ENCODE data around the gene ADK.
"Not testable (repeated sequence)": the region's sequence is repeated elsewhere in the genome, so short reads cannot be mapped to it uniquely, and the experiment has no call there.

Gene ADK

GRCh38 chr10:74498664-74499063, 347.6 kb downstream of the ADK start:
- DNase-seq: not testable (repeated sequence)

DNA sequence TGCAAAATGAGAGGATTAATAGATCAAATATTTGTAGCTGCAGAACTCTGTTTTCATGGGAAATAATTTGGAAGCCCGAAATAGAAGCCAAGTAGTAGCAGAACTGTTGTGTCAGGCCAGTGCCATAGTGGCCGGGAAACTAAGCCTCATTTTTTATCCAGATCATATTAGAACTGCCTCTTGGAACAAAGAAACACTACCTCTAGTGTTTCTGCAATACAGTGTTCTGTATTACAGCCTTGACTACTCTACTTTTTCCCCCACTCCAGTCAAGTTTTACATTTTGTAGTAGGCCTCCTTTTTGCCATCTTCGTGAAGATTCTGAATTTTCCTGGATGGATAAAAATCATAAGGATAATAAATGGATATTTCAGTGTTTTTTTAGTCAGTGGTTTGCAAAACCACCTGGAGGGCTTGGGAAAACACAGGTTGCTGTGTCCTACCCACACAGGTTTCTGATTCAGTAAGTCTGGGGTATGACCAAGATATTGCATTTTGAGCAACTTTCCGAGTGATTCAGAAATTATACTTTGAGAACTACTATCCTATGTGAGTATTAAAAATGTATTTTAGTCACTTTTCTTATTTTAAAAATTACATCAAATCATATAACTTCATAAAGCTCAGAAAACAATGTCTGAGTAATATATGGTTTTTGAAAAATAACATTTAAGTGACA, 349.1 kb downstream of the ADK start:
- DNase-seq: no peak

- DNase-seq: no peak
These were observed 349.8 kb downstream of the ADK start for GRCh38 chr10:74500816-74501215.

DNA sequence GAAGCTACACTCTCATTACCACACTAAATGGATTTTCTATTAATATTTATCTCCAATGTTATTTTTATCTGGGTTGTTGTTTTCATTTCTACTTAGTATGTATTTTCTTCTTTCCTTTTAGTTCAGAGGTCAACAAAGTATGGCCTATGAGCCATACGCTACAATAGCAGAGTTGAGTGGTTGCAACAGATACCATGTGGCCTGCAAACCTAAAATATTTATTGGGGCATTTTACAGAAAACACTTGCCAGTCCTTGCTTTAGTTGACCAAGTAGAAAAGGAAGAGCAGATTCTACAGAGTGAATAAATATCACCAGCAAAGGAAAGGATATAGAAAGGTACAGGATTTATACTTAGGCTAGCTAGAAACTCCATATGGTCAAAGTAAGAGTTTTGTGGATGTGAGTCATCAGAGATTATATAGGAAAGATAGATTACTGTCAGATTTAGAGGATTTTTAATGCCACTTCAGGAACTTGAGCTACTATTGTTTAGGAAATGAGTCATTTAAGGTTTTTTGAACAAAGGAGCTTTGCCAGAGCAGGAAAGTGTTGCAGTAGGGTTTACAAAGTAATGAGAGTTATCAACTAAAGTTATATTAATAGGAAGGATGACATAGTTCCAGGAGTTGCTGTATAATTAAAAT, 352.1 kb downstream of the ADK start:
- no peak for DNase-seq

- no peak for DNase-seq
These were observed 356.9 kb downstream of the ADK start for GRCh38 chr10:74507951-74508350.

- no peak for DNase-seq
These were observed 359.6 kb downstream of the ADK start for GRCh38 chr10:74510594-74510993.

GRCh38 chr10:74511051-74511450, 360.0 kb downstream of the ADK start:
- DNase-seq: no peak

DNA sequence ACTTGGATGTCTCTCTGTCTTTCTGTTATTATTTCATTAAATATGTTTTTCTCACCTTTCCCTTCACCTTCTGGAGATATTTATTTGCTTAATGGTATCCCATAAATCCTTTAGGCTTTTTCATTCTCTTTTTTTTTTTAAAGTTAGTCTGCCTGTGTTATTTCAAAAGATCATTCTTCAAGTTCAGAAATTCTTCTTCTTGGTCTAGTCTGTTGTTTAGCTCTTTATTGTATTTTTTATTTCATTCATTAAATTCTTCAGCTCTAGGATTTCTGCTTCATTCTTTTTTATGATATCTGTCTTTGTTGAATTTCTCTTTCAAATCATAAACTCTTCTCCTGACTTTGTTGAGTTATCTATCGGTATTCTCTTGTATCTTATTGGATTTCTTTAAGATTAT, 363.3 kb downstream of the ADK start:
- no peak for DNase-seq

- no peak for DNase-seq
These were observed 367.0 kb downstream of the ADK start for GRCh38 chr10:74518061-74518460.

- no peak for DNase-seq
These were observed 370.5 kb downstream of the ADK start for GRCh38 chr10:74521526-74521925.

GRCh38 chr10:74523199-74523598, 372.2 kb downstream of the ADK start:
- DNase-seq: no peak

DNA sequence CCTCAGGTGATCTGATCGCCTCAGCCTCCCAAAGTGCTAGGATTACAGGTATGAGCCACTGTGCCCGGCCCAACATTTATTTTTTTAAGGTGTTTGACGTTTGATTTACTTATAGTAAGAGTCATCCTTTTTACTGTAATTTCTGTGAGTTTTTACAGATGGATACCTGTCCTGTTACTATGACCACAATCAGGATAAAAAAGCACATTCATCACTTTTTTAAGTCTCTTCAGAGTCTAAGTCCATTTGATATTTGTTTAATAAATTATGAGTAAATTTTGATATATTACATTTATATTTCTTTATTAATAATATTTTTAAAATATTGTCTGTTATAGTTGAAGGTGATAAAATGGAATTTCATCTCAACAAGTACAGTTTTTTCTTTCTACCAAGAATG, 374.9 kb downstream of the ADK start:
- no peak for DNase-seq

DNA sequence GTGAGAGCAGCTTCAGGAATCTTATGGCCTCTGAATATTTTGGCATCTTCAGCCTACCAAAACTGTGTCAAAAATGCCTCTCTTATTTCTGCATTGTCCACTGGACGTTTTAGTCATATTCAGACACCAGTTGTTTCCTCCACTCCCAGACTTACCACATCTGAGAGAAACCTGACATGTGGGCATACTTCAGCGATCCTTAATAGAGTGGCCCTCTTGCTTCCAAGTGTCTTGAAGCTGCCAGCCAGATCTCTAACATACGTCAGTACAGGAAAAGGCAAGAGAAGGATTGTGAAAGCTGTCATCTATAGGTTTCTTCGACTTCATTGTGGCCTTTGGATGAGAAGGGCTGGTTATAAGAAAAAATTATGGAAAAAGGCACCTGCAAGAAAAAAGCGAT, 376.6 kb downstream of the ADK start:
- DNase-seq: not testable (repeated sequence)

DNA sequence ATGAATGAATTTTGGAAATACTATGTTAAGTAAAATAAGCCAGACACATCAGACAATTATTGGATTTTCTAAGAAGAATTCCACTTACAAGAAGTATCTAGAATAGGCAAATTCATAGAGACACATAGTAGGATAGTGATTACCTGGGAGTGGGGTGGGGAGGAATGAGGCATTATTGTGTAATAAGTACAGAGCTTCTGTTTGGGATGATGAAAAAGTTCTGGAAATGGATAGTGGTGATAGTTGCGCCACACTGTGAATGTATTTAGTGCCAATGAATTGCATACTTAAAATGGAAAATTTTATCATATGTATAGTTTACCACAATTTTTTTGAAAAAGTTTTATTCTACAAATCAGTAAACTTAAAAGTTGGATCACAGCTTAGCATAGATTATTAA, 378.2 kb downstream of the ADK start:
- no peak for DNase-seq

DNA sequence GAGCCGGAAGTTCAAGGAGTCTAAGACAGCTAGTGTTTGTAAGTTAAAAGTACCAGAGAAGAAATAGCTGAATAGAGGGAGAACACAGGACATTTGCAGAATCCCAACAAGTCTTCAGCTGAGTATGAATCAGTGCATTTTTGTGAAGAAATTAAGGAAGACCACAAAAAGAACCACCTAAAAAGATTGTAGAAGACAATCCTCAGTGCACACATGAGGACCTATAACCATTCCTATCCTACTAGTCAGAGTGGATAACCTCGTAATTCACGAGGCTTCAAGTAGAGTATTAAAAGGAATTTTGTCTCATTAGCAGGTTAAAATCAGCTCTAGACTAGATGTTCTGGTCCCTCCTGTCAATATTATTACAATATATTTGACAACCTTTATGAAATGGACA, 380.0 kb downstream of the ADK start:
- DNase-seq: no peak

GRCh38 chr10:74539317-74539716, 388.3 kb downstream of the ADK start:
- DNase-seq: no peak

- no peak for DNase-seq
These were observed 390.4 kb downstream of the ADK start for GRCh38 chr10:74541375-74541774.

DNA sequence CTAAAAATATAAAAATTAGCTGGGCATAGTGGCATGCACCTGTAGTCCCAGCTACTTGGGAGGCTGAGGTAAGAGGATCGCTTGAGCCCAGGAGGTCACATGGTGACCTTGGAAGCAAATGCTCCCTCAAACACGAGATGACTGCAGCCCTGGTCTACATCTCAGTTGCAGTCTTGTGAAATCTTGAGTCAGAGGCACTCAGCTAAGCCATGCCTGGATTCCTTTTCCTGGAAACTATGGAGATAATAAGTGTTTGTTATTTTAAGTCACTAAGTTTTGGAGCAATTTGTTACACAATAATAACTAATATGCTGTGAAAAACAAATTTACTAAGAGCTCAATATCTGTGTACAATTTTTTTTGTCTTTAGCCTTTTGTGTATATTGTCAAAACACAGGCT, 391.1 kb downstream of the ADK start:
- DNase-seq: no peak

GRCh38 chr10:74543276-74543675, 392.3 kb downstream of the ADK start:
- no peak for DNase-seq

DNA sequence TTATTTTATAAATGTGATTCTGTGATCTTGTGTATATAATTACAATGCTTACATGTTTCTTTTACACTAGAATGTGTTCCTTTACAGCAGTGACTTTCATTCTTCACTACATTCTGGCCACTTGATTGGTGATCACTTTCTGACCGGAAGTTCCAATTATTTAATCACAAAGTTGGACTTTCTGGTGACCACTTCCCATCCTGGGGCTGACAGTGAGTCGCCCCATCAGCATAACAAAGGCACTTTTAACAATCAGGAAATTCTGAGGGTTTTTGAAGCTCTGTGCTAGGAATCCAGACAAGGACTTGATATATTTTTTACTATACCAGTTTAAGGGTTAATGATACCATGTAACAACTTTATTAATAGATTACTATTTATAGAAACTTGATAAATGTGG, 393.1 kb downstream of the ADK start:
- no peak for DNase-seq

DNA sequence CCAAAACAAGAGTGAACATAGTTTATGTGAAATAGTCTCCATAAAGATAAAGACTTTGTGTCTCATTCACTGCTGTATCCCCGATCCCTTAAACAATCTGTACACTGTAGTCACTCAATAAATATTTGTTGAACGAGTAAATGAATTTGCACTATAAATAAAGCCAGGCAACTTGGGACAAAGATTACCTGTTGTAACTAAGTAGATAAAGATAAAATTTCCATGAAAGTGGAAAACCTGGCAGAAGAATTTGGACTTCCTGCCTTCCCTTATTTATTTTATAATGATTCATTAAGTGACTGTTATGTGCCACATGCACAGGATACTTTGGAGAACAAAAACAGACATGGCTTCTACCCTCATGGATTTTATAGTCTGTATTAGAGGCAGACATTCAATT, 397.7 kb downstream of the ADK start:
- DNase-seq: no peak

DNA sequence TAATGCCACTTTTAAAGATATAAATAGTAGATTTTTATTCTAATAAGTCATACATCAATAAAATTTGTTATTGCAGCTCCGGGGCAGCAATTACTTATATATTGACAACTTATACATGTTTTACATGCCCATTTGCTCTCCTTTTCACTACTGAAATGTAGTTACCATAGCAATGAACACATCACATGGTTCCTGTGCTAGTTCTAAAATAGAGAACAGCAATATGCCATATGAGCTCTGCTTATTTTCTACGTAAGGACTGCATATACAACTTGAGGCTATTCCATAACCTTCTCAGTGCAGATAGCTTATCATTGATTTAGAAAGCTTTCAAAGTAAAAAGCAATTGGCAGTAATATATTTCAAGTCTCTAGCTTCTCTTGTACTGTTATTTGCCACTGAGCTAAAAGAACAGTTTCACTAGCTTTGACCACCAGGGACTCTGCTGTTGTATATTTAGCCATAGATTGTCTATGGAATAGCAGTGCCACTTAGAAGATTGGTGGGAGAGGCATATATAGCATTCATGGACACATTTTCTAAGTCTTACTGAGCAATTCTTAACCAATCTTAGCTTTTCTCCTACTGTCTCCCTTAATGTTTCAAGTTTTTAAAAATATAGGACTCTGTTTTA, 405.2 kb downstream of the ADK start:
- DNase-seq: no peak

GRCh38 chr10:74557098-74557497, 406.1 kb downstream of the ADK start:
- DNase-seq: no peak

DNA sequence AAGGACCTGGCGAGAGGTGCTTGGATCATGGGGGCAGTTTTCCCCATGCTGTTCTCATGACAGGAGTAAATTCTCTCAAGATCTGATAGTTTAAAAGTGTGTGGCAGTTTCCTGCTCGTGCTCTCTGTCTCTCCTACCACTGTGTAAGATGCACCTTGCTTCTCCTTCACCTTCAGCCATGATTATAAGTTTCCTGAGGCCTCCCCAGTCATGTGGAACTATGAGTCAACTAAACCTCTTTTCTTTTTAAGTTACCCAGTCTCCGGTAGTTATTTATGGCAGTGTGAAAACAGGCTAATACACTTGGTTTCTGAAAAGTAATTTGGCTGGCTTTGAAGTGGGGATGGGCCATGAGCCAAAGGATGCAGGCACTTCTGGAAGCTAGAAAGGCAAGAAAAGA, 407.4 kb downstream of the ADK start:
- no peak for DNase-seq

Measured in C1 segment of cervical spinal cord (tissue), 14 donors.